Esophagus squamous epithelium (tissue), 4 donors: ENCODE measurements around the gene ABCG5.

Experiments used
- POLR2A ChIP-seq, 4 donors: fragments of 450-650 bp; IDR thresholded peaks; one replicate each; pipeline ENCODE4 v1.6.1; 2017; ENCODE audit warnings: antibody characterized with exemption in 4 of 4, mild to moderate bottlenecking in 4 of 4, moderate library complexity in 3 of 4
- TF ChIP-seq, protein P1 (sequence below), 6 experiments: fragments of 450-650 bp in 4 of 6; fragments of 200-600 bp in 2 of 6; sonication (generic) in 2 of 6; IDR thresholded peaks; one replicate each; pipeline ENCODE4 v1.5.1; 2016 to 2019; ENCODE audit warnings: antibody characterized with exemption in 6 of 6, mild to moderate bottlenecking in 4 of 6, moderate library complexity in 4 of 6

DNA sequence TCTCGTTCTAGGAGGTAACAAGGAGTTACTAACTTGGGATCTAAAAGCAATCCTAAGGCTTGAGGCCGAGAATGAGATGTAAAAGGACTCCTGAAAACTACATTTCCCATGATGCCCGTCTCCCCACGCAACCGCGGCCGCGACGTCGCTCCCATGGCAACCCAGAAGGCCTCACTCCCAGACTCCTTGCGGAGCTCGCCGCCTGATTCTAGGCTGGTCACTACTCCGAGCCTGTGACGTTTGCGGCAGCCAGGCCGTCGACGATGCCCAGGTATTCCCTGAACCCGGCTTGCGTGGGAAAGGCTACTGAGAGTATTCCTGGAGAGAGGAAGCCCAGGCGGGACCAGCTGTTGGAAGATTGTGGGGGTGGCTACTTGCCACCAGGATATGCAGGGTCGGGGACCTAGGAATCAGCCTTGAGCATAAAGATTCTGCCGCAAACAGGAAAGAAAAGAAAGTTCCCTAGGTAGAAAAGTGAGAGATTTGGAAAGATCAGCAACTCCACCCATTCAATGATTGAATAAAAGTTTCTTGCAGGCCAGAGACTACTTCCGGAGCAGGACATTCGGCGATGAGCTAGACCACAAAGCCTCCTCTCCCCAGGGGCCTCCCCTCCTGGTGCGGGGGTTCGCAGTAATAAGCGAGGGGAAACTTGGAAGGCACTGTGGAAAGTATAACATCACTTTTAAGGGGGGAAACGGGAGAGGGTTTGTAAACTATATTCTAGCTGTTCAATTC lies 64.6 kb downstream of the ABCG5 start, which contains the start of gene DYNC2LI1:
- TF ChIP-seq, protein P1, sequence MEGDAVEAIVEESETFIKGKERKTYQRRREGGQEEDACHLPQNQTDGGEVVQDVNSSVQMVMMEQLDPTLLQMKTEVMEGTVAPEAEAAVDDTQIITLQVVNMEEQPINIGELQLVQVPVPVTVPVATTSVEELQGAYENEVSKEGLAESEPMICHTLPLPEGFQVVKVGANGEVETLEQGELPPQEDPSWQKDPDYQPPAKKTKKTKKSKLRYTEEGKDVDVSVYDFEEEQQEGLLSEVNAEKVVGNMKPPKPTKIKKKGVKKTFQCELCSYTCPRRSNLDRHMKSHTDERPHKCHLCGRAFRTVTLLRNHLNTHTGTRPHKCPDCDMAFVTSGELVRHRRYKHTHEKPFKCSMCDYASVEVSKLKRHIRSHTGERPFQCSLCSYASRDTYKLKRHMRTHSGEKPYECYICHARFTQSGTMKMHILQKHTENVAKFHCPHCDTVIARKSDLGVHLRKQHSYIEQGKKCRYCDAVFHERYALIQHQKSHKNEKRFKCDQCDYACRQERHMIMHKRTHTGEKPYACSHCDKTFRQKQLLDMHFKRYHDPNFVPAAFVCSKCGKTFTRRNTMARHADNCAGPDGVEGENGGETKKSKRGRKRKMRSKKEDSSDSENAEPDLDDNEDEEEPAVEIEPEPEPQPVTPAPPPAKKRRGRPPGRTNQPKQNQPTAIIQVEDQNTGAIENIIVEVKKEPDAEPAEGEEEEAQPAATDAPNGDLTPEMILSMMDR (IDR thresholded peaks at IDR 0.05): no peak
- peak in 1 of 4 donors; percentile 50 for TF ChIP-seq POLR2A (IDR thresholded peaks at IDR 0.05)
